Sigmoid colon (tissue), 7 donors: Measurements from ENCODE around the gene IL33. TPM values are rescaled to one million over a fixed set of nuclear protein-coding genes. Genes with fewer than 3 reads are reported as not detected.

Experiments used
- DNase-seq: peaks from one replicate; pipeline ENCODE4 v3.0.0-alpha.2; 2019
- H3K27ac ChIP-seq, 4 donors: fragments of 200-600 bp; sonication (generic); one replicate each; pipeline ENCODE4 v1.5.1; 2016 to 2019; ENCODE audit warnings: mild to moderate bottlenecking in 1 of 4
- H3K27me3 ChIP-seq, 3 donors: fragments of 200-600 bp; sonication (generic); one replicate each; pipeline ENCODE4 v1.5.1; 2019; ENCODE audit warnings: mild to moderate bottlenecking in 1 of 3
- H3K36me3 ChIP-seq, 4 donors: fragments of 200-600 bp; sonication (generic); one replicate each; pipeline ENCODE4 v1.5.1; 2016 to 2019
- H3K4me1 ChIP-seq, 4 donors: fragments of 200-600 bp; sonication (generic); one replicate each; pipeline ENCODE4 v1.5.1; 2017 to 2019
- H3K4me3 ChIP-seq, 4 donors: fragments of 200-600 bp; sonication (generic); one replicate each; pipeline ENCODE4 v1.5.1; 2017 to 2019; ENCODE audit warnings: mild to moderate bottlenecking in 2 of 4, moderate library complexity in 1 of 4
- H3K9me3 ChIP-seq, 4 donors: fragments of 200-600 bp in 3 of 4; sonication (generic) in 3 of 4; one replicate each; pipeline versions ENCODE4 v1.5.1 to v1.6.1; 2013 to 2019
- EP300 ChIP-seq, 4 donors: sonication (generic); formaldehyde crosslinking; IDR thresholded peaks; one replicate each; pipeline ENCODE4 v1.6.1; 2017; ENCODE audit warnings: antibody characterized with exemption in 4 of 4
- POLR2A ChIP-seq, 2 donors: fragments of 450-650 bp; IDR thresholded peaks; one replicate each; pipeline ENCODE4 v1.6.1; 2016; ENCODE audit warnings: antibody characterized with exemption in 2 of 2, mild to moderate bottlenecking in 2 of 2, moderate library complexity in 2 of 2
- POLR2AphosphoS5 ChIP-seq, 4 donors: sonication (generic); formaldehyde crosslinking; IDR thresholded peaks; one replicate each; pipeline ENCODE4 v1.6.1; 2017; ENCODE audit warnings: antibody characterized with exemption in 4 of 4
- whole genome bisulfite sequencing, 2 donors: extraction: QIAGEN DNeasy Blood & Tissue Kit; methylation state at CpG; one replicate each; pipeline ENCODE4 v1.1.7; 2013; 5-methylcytosine and 5-hydroxymethylcytosine counted together
- intact Hi-C: fragments of 100-400 bp; cut with DNase I; formaldehyde crosslinking; loops from one replicate; pipeline ENCODE4 v1.15.1; 2023
- polyA plus RNA-seq, 3 donors: library from polyadenylated mRNA; stranded (reverse); fragments of 200-250 nt; gene quantifications; one replicate each; pipeline ENCODE4 v1.2.3, GENCODE V29; 2013
- total RNA-seq, 4 donors: library from RNA; depleted of rRNA; stranded (reverse); fragments of >200 nt; gene quantifications; one replicate each; pipeline ENCODE4 v1.1.0, GENCODE V29; 2016
- TF ChIP-seq, protein P1 (sequence below), 4 experiments: fragments of 450-650 bp in 3 of 4; fragments of 200-600 bp in 1 of 4; IDR thresholded peaks; one replicate each; pipeline ENCODE4 v1.5.1; 2016 to 2019; ENCODE audit warnings: antibody characterized with exemption in 4 of 4, mild to moderate bottlenecking in 3 of 4, moderate library complexity in 2 of 4
- donor health status: healthy with polysubstance abuse.
- donor health status: Bipolar disorder and iron deficiency.
- donor health status: healthy.

Gene IL33
- total and polyA plus RNA-seq, 7 donors: 1.6 to 73.2 (median 33.5) TPM

GRCh38 chr9:6304232-6304631, 88.6 kb downstream of the IL33 start:
- TF ChIP-seq POLR2A (IDR thresholded peaks at IDR 0.05): no peak
- TF ChIP-seq EP300 (IDR thresholded peaks at IDR 0.05): no peak
- TF ChIP-seq, protein P1, sequence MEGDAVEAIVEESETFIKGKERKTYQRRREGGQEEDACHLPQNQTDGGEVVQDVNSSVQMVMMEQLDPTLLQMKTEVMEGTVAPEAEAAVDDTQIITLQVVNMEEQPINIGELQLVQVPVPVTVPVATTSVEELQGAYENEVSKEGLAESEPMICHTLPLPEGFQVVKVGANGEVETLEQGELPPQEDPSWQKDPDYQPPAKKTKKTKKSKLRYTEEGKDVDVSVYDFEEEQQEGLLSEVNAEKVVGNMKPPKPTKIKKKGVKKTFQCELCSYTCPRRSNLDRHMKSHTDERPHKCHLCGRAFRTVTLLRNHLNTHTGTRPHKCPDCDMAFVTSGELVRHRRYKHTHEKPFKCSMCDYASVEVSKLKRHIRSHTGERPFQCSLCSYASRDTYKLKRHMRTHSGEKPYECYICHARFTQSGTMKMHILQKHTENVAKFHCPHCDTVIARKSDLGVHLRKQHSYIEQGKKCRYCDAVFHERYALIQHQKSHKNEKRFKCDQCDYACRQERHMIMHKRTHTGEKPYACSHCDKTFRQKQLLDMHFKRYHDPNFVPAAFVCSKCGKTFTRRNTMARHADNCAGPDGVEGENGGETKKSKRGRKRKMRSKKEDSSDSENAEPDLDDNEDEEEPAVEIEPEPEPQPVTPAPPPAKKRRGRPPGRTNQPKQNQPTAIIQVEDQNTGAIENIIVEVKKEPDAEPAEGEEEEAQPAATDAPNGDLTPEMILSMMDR (IDR thresholded peaks at IDR 0.05): no peak
- no peak for TF ChIP-seq POLR2AphosphoS5 (IDR thresholded peaks at IDR 0.05)
- DNase-seq: no peak

GRCh38 chr9:6305954-6306563, 90.5 kb downstream of the IL33 start:
- DNase-seq: no peak
- Histone ChIP-seq H3K9me3 (no peaks in the 10 kb centered on the region), H3K27me3 (no peaks in the 10 kb centered on the region), H3K4me1 (no peaks in the 10 kb centered on the region), H3K36me3 (no peaks in the 10 kb centered on the region), H3K4me3 (no peak overlapping the region), H3K27ac (no peak overlapping the region)
- intact Hi-C loops: loop anchor here (2.0 to 10.0 kb wide), 2 partner anchors 109 to 421 kb away; no protein-coding TSS in a partner anchor
- WGBS, 2 donors: 94 to 96% methylated on average over 2 of the region's 2 CpGs
- TF ChIP-seq, protein P1 (IDR thresholded peaks at IDR 0.05): peak in 3 of 4 experiments; percentile 50 to 52 (median 51)
- no peak for TF ChIP-seq POLR2AphosphoS5 (IDR thresholded peaks at IDR 0.05)

More at GRCh38 chr9:6304232-6304631, 88.6 kb downstream of the IL33 start:
- no peak overlapping the region for H3K27ac ChIP-seq
- H3K27me3 ChIP-seq: no peaks in the 10 kb centered on the region
- H3K9me3 ChIP-seq: no peaks in the 10 kb centered on the region
- H3K4me3 ChIP-seq: no peak overlapping the region
- H3K4me1 ChIP-seq: no peaks in the 10 kb centered on the region
- intact Hi-C loops: loop anchor here (10.0 kb wide), 1 partner anchor 419 kb away; no protein-coding TSS in a partner anchor
- no peaks in the 10 kb centered on the region for H3K36me3 ChIP-seq

Other genes starting within 250 kb of the IL33 start
- gene RANBP6, start 200.2 kb upstream of the IL33 start, total RNA-seq: 10 to 100 TPM; 10.2 to 13.6 (median 12.0) TPM
- gene RANBP6, start 200.2 kb upstream of the IL33 start, polyA plus RNA-seq: 1 to 10 TPM; 2.5 to 9.1 (median 3.0) TPM
- gene TPD52L3, start 112.6 kb downstream of the IL33 start, total RNA-seq: not detected
- gene TPD52L3, start 112.6 kb downstream of the IL33 start, polyA plus RNA-seq: not detected
- gene UHRF2, start 197.4 kb downstream of the IL33 start, total RNA-seq: 10 to 100 TPM; 49.1 to 55.6 (median 53.6) TPM
- 10 to 100 TPM in 2 of 3 donors, 1 to 10 TPM in 1; 7.6 to 36.6 (median 19.5) TPM for gene UHRF2, start 197.4 kb downstream of the IL33 start, polyA plus RNA-seq